ENCODE data around the gene CXorf65.

The CXorf65 gene

GRCh38 chrX:71106427-71106826, at the start of gene CXorf65:
TSS of gene CXorf65 (minus strand) at chrX:71106740. CDS start at chrX:71106556, 184 bp downstream.
- Histone ChIP-seq H3K4me1 (ENCODE audit: control insufficient read depth, low read depth, low read length) (peaks cover 3% of the 10 kb centered on the region), H3K4me3 (ENCODE audit: low read length) (no peak within 1 kb of the TSS), H3K36me3 (ENCODE audit: control insufficient read depth, low read depth, low read length) (no peaks in the 10 kb centered on the region), H3K9ac (ENCODE audit: low read length) (no peak within 1 kb of the TSS), H3K27me3 (ENCODE audit: control insufficient read depth, insufficient read depth, low read length) (no peaks in the 10 kb centered on the region), H3K9me3 (ENCODE audit: control insufficient read depth, low read depth, low read length) (peaks cover 12% of the 10 kb centered on the region), H3K27ac (ENCODE audit: low read length) (no peak within 1 kb of the TSS)

- Histone ChIP-seq H3K27me3 (ENCODE audit: control insufficient read depth, insufficient read depth, low read length) (no peaks in the 10 kb centered on the region), H3K27ac (ENCODE audit: low read length) (no peak overlapping the region), H3K4me1 (ENCODE audit: control insufficient read depth, low read depth, low read length) (no peaks in the 10 kb centered on the region), H3K9ac (ENCODE audit: low read length) (no peak overlapping the region), H3K9me3 (ENCODE audit: control insufficient read depth, low read depth, low read length) (peaks cover 2% of the 10 kb centered on the region), H3K4me3 (ENCODE audit: low read length) (no peak overlapping the region), H3K36me3 (ENCODE audit: control insufficient read depth, low read depth, low read length) (no peaks in the 10 kb centered on the region)
Measured at GRCh38 chrX:71154641-71155040, 48.1 kb upstream of the CXorf65 start.

- Histone ChIP-seq H3K27me3 (ENCODE audit: control insufficient read depth, insufficient read depth, low read length) (no peaks in the 10 kb centered on the region), H3K4me3 (ENCODE audit: low read length) (no peak overlapping the region), H3K9ac (ENCODE audit: low read length) (no peak overlapping the region), H3K4me1 (ENCODE audit: control insufficient read depth, low read depth, low read length) (no peaks in the 10 kb centered on the region), H3K36me3 (ENCODE audit: control insufficient read depth, low read depth, low read length) (no peaks in the 10 kb centered on the region), H3K9me3 (ENCODE audit: control insufficient read depth, low read depth, low read length) (peaks cover 2% of the 10 kb centered on the region), H3K27ac (ENCODE audit: low read length) (no peak overlapping the region)
Measured at GRCh38 chrX:71154196-71154595, 47.7 kb upstream of the CXorf65 start.

- H3K9ac ChIP-seq (ENCODE audit: low read length): no peak overlapping the region
- no peaks in the 10 kb centered on the region for H3K36me3 ChIP-seq (ENCODE audit: control insufficient read depth, low read depth, low read length)
- peaks cover 4% of the 10 kb centered on the region for H3K4me1 ChIP-seq (ENCODE audit: control insufficient read depth, low read depth, low read length)
- no peaks in the 10 kb centered on the region for H3K27me3 ChIP-seq (ENCODE audit: control insufficient read depth, insufficient read depth, low read length)
- H3K27ac ChIP-seq (ENCODE audit: low read length): no peak overlapping the region
- H3K9me3 ChIP-seq (ENCODE audit: control insufficient read depth, low read depth, low read length): peaks cover 2% of the 10 kb centered on the region
- H3K4me3 ChIP-seq (ENCODE audit: low read length): no peak overlapping the region
Measured at GRCh38 chrX:71151366-71151765, 44.8 kb upstream of the CXorf65 start.

- H3K4me3 ChIP-seq (ENCODE audit: low read length): no peak overlapping the region
- no peak overlapping the region for H3K27ac ChIP-seq (ENCODE audit: low read length)
- peaks cover 6% of the 10 kb centered on the region for H3K4me1 ChIP-seq (ENCODE audit: control insufficient read depth, low read depth, low read length)
- no peaks in the 10 kb centered on the region for H3K9me3 ChIP-seq (ENCODE audit: control insufficient read depth, low read depth, low read length)
- no peak overlapping the region for H3K9ac ChIP-seq (ENCODE audit: low read length)
- no peaks in the 10 kb centered on the region for H3K27me3 ChIP-seq (ENCODE audit: control insufficient read depth, insufficient read depth, low read length)
- H3K36me3 ChIP-seq (ENCODE audit: control insufficient read depth, low read depth, low read length): no peaks in the 10 kb centered on the region
Measured at GRCh38 chrX:71148278-71148663, 41.7 kb upstream of the CXorf65 start.

- H3K27me3 ChIP-seq (ENCODE audit: control insufficient read depth, insufficient read depth, low read length): no peaks in the 10 kb centered on the region
- no peaks in the 10 kb centered on the region for H3K36me3 ChIP-seq (ENCODE audit: control insufficient read depth, low read depth, low read length)
- H3K4me1 ChIP-seq (ENCODE audit: control insufficient read depth, low read depth, low read length): peaks cover 6% of the 10 kb centered on the region
- H3K9me3 ChIP-seq (ENCODE audit: control insufficient read depth, low read depth, low read length): no peaks in the 10 kb centered on the region
- H3K27ac ChIP-seq (ENCODE audit: low read length): no peak overlapping the region
- no peak overlapping the region for H3K9ac ChIP-seq (ENCODE audit: low read length)
- H3K4me3 ChIP-seq (ENCODE audit: low read length): no peak overlapping the region
Measured at GRCh38 chrX:71147496-71148277, 41.1 kb upstream of the CXorf65 start.

GRCh38 chrX:71144651-71145050, 38.1 kb upstream of the CXorf65 start, which contains the start of gene NLGN3:
TSS of gene NLGN3 (plus strand) at chrX:71144841. CDS start at chrX:71147750, 2,909 bp downstream.
- Histone ChIP-seq H3K9me3 (ENCODE audit: control insufficient read depth, low read depth, low read length) (no peaks in the 10 kb centered on the region), H3K9ac (ENCODE audit: low read length) (peak within 1 kb of the TSS; percentile 22), H3K27ac (ENCODE audit: low read length) (no peak within 1 kb of the TSS), H3K36me3 (ENCODE audit: control insufficient read depth, low read depth, low read length) (no peaks in the 10 kb centered on the region), H3K27me3 (ENCODE audit: control insufficient read depth, insufficient read depth, low read length) (no peaks in the 10 kb centered on the region), H3K4me1 (ENCODE audit: control insufficient read depth, low read depth, low read length) (peaks cover 6% of the 10 kb centered on the region), H3K4me3 (ENCODE audit: low read length) (peak within 1 kb of the TSS; percentile 73)

- Histone ChIP-seq H3K9me3 (ENCODE audit: control insufficient read depth, low read depth, low read length) (no peaks in the 10 kb centered on the region), H3K36me3 (ENCODE audit: control insufficient read depth, low read depth, low read length) (peaks cover 4% of the 10 kb centered on the region), H3K27me3 (ENCODE audit: control insufficient read depth, insufficient read depth, low read length) (no peaks in the 10 kb centered on the region), H3K4me3 (ENCODE audit: low read length) (no peak overlapping the region), H3K4me1 (ENCODE audit: control insufficient read depth, low read depth, low read length) (peaks cover 6% of the 10 kb centered on the region), H3K27ac (ENCODE audit: low read length) (no peak overlapping the region), H3K9ac (ENCODE audit: low read length) (no peak overlapping the region)
Measured at GRCh38 chrX:71143508-71143907, 37.0 kb upstream of the CXorf65 start.

- no peak overlapping the region for H3K27ac ChIP-seq (ENCODE audit: low read length)
- no peaks in the 10 kb centered on the region for H3K27me3 ChIP-seq (ENCODE audit: control insufficient read depth, insufficient read depth, low read length)
- no peaks in the 10 kb centered on the region for H3K9me3 ChIP-seq (ENCODE audit: control insufficient read depth, low read depth, low read length)
- H3K9ac ChIP-seq (ENCODE audit: low read length): no peak overlapping the region
- H3K4me1 ChIP-seq (ENCODE audit: control insufficient read depth, low read depth, low read length): no peaks in the 10 kb centered on the region
- H3K36me3 ChIP-seq (ENCODE audit: control insufficient read depth, low read depth, low read length): peaks cover 17% of the 10 kb centered on the region
- no peak overlapping the region for H3K4me3 ChIP-seq (ENCODE audit: low read length)
Measured at GRCh38 chrX:71140440-71140839, 33.9 kb upstream of the CXorf65 start.

- H3K4me3 ChIP-seq (ENCODE audit: low read length): no peak overlapping the region
- no peak overlapping the region for H3K27ac ChIP-seq (ENCODE audit: low read length)
- H3K4me1 ChIP-seq (ENCODE audit: control insufficient read depth, low read depth, low read length): no peaks in the 10 kb centered on the region
- H3K27me3 ChIP-seq (ENCODE audit: control insufficient read depth, insufficient read depth, low read length): no peaks in the 10 kb centered on the region
- H3K9me3 ChIP-seq (ENCODE audit: control insufficient read depth, low read depth, low read length): peaks cover 2% of the 10 kb centered on the region
- no peak overlapping the region for H3K9ac ChIP-seq (ENCODE audit: low read length)
- peaks cover 43% of the 10 kb centered on the region for H3K36me3 ChIP-seq (ENCODE audit: control insufficient read depth, low read depth, low read length)
Measured at GRCh38 chrX:71131510-71131909, 25.0 kb upstream of the CXorf65 start.

GRCh38 chrX:71128915-71129765, 22.6 kb upstream of the CXorf65 start:
- Histone ChIP-seq H3K4me3 (ENCODE audit: low read length) (no peak overlapping the region), H3K9me3 (ENCODE audit: control insufficient read depth, low read depth, low read length) (peaks cover 2% of the 10 kb centered on the region), H3K4me1 (ENCODE audit: control insufficient read depth, low read depth, low read length) (no peaks in the 10 kb centered on the region), H3K27ac (ENCODE audit: low read length) (no peak overlapping the region), H3K36me3 (ENCODE audit: control insufficient read depth, low read depth, low read length) (peaks cover 48% of the 10 kb centered on the region), H3K9ac (ENCODE audit: low read length) (no peak overlapping the region), H3K27me3 (ENCODE audit: control insufficient read depth, insufficient read depth, low read length) (no peaks in the 10 kb centered on the region)

Data from iPS-18a (cell line).